ENCODE results near the gene TBX4.

The TBX4 gene

GRCh38 chr17:61458000-61458399 lies 5.8 kb downstream of the TBX4 start:
- POLR2A ChIA-PET: no interaction called here

GRCh38 chr17:61458421-61459141 lies 6.4 kb downstream of the TBX4 start:
- TF ChIP-seq CTCF (IDR thresholded peaks at IDR 0.05; ENCODE audit: control extremely low read depth, extremely low read depth, low read depth, missing control alignments): no peak
- ChIA-PET CTCF (no interaction called here), POLR2A (no interaction called here)
- DNase-seq (ENCODE audit: extremely low spot score): no peak

More at GRCh38 chr17:61458000-61458399, 5.8 kb downstream of the TBX4 start:
- CTCF ChIA-PET: interaction anchor here (0.8 kb wide), 1 partner anchor 10 kb away, joined by 3 read pairs; no protein-coding TSS in a partner anchor
- no peak for DNase-seq (ENCODE audit: extremely low spot score)
- TF ChIP-seq CTCF (IDR thresholded peaks at IDR 0.05; ENCODE audit: control extremely low read depth, extremely low read depth, low read depth, missing control alignments): no peak

GRCh38 chr17:61459142-61459809 lies 7.1 kb downstream of the TBX4 start:
- ChIA-PET POLR2A (no interaction called here), CTCF (no interaction called here)
- no peak for DNase-seq (ENCODE audit: extremely low spot score)
- TF ChIP-seq CTCF (IDR thresholded peaks at IDR 0.05; ENCODE audit: control extremely low read depth, extremely low read depth, low read depth, missing control alignments): no peak

GRCh38 chr17:61459939-61460718 lies 7.9 kb downstream of the TBX4 start:
- ChIA-PET CTCF (no interaction called here), POLR2A (no interaction called here)
- TF ChIP-seq CTCF (IDR thresholded peaks at IDR 0.05; ENCODE audit: control extremely low read depth, extremely low read depth, low read depth, missing control alignments): no peak
- no peak for DNase-seq (ENCODE audit: extremely low spot score)

- ChIA-PET POLR2A (no interaction called here), CTCF (no interaction called here)
- TF ChIP-seq CTCF (IDR thresholded peaks at IDR 0.05; ENCODE audit: control extremely low read depth, extremely low read depth, low read depth, missing control alignments): no peak
- no peak for DNase-seq (ENCODE audit: extremely low spot score)
Observed at GRCh38 chr17:61460796-61461585, 8.8 kb downstream of the TBX4 start.

GRCh38 chr17:61461586-61461966 lies 9.4 kb downstream of the TBX4 start:
- ChIA-PET CTCF (interaction anchor here (1.1 kb wide), 1 partner anchor 49 kb away, joined by 3 read pairs; no protein-coding TSS in a partner anchor), POLR2A (no interaction called here)
- no peak for DNase-seq (ENCODE audit: extremely low spot score)
- TF ChIP-seq CTCF (IDR thresholded peaks at IDR 0.05; ENCODE audit: control extremely low read depth, extremely low read depth, low read depth, missing control alignments): no peak
